BLaER1 (cell line): Measurements from ENCODE around the gene S100B.
A peak's percentile ranks its signal among the peaks of the same experiment; 100 is the strongest.

Source experiments
- H3K27ac ChIP-seq: shearing (Covaris generic); formaldehyde crosslinking; 2 replicates; pipeline ENCODE4 v1.8.1; 2022
- H3K27me3 ChIP-seq: shearing (Covaris generic); formaldehyde crosslinking; 2 replicates; pipeline ENCODE4 v1.8.1; 2022
- H3K36me3 ChIP-seq: shearing (Covaris generic); formaldehyde crosslinking; 2 replicates; pipeline ENCODE4 v1.8.1; 2022
- H3K4me1 ChIP-seq: shearing (Covaris generic); formaldehyde crosslinking; 2 replicates; pipeline ENCODE4 v1.8.1; 2022
- H3K4me2 ChIP-seq: shearing (Covaris generic); formaldehyde crosslinking; 2 replicates; pipeline ENCODE4 v1.8.1; 2022
- H3K4me3 ChIP-seq: shearing (Covaris generic); formaldehyde crosslinking; 2 replicates; pipeline ENCODE4 v1.8.1; 2022
- H3K9ac ChIP-seq: shearing (Covaris generic); formaldehyde crosslinking; 2 replicates; pipeline ENCODE4 v1.8.1; 2022
- H3K9me3 ChIP-seq: shearing (Covaris generic); formaldehyde crosslinking; 2 replicates; pipeline ENCODE4 v1.8.1; 2022
- H4K20me1 ChIP-seq: shearing (Covaris generic); formaldehyde crosslinking; 2 replicates; pipeline ENCODE4 v1.8.1; 2022
- Cebpa-rat ChIP-seq: shearing (Covaris generic); IDR thresholded peaks from 2 replicates; pipeline ENCODE4 v1.8.1; 2022

The S100B gene

GRCh38 chr21:46567348-46567747 lies 37.5 kb downstream of the S100B start:
- Histone ChIP-seq H3K9me3 (peaks cover 18% of the 10 kb centered on the region), H3K4me2 (no peak overlapping the region), H3K36me3 (peaks cover 84% of the 10 kb centered on the region), H3K9ac (no peak overlapping the region), H3K4me3 (no peak overlapping the region), H4K20me1 (no peaks in the 10 kb centered on the region), H3K27ac (no peak overlapping the region), H3K4me1 (no peaks in the 10 kb centered on the region), H3K27me3 (no peaks in the 10 kb centered on the region)
- TF ChIP-seq Cebpa-rat: no peak

- TF ChIP-seq Cebpa-rat: no peak
- no peak overlapping the region for H3K4me2 ChIP-seq
- no peak overlapping the region for H3K4me3 ChIP-seq
- H3K9ac ChIP-seq: no peak overlapping the region
- no peaks in the 10 kb centered on the region for H4K20me1 ChIP-seq
- no peaks in the 10 kb centered on the region for H3K27me3 ChIP-seq
- peaks cover 21% of the 10 kb centered on the region for H3K4me1 ChIP-seq
- H3K36me3 ChIP-seq: peaks cover 83% of the 10 kb centered on the region
- H3K27ac ChIP-seq: no peak overlapping the region
- no peaks in the 10 kb centered on the region for H3K9me3 ChIP-seq
Measured at GRCh38 chr21:46564391-46564790, 40.5 kb downstream of the S100B start.

GRCh38 chr21:46562964-46563607 lies 41.8 kb downstream of the S100B start:
- Histone ChIP-seq H3K36me3 (peaks cover 78% of the 10 kb centered on the region), H3K9me3 (no peaks in the 10 kb centered on the region), H3K27ac (no peak overlapping the region)

GRCh38 chr21:46562472-46562871 lies 42.4 kb downstream of the S100B start:
- TF ChIP-seq Cebpa-rat: no peak
- Histone ChIP-seq H3K4me1 (peaks cover 31% of the 10 kb centered on the region), H3K27me3 (no peaks in the 10 kb centered on the region), H3K4me3 (no peak overlapping the region), H3K27ac (no peak overlapping the region), H4K20me1 (no peaks in the 10 kb centered on the region), H3K36me3 (peaks cover 78% of the 10 kb centered on the region), H3K4me2 (no peak overlapping the region), H3K9me3 (no peaks in the 10 kb centered on the region), H3K9ac (no peak overlapping the region)

More at GRCh38 chr21:46562964-46563607, 41.8 kb downstream of the S100B start:
- Histone ChIP-seq H3K4me3 (no peak overlapping the region), H3K9ac (no peak overlapping the region), H3K27me3 (no peaks in the 10 kb centered on the region), H3K4me1 (peaks cover 31% of the 10 kb centered on the region), H4K20me1 (no peaks in the 10 kb centered on the region), H3K4me2 (no peak overlapping the region)
- TF ChIP-seq Cebpa-rat: no peak

- no peak for TF ChIP-seq Cebpa-rat
Measured at GRCh38 chr21:46561445-46562090, 43.3 kb downstream of the S100B start.

GRCh38 chr21:46560568-46561444 lies 44.1 kb downstream of the S100B start:
- no peak overlapping the region for H3K9ac ChIP-seq
- H3K27me3 ChIP-seq: no peaks in the 10 kb centered on the region
- no peaks in the 10 kb centered on the region for H4K20me1 ChIP-seq
- H3K36me3 ChIP-seq: peaks cover 74% of the 10 kb centered on the region
- TF ChIP-seq Cebpa-rat: no peak
- peaks cover 31% of the 10 kb centered on the region for H3K4me1 ChIP-seq
- no peak overlapping the region for H3K4me3 ChIP-seq
- peak overlapping the region; percentile 0; the same call in 1 of the 2 replicates for H3K27ac ChIP-seq
- H3K9me3 ChIP-seq: no peaks in the 10 kb centered on the region
- peak overlapping the region; percentile 71 for H3K4me2 ChIP-seq

More at GRCh38 chr21:46561445-46562090, 43.3 kb downstream of the S100B start:
- H3K36me3 ChIP-seq: peaks cover 76% of the 10 kb centered on the region
- H3K9ac ChIP-seq: no peak overlapping the region
- peaks cover 31% of the 10 kb centered on the region for H3K4me1 ChIP-seq
- no peak overlapping the region for H3K27ac ChIP-seq
- no peak overlapping the region for H3K4me3 ChIP-seq
- H3K27me3 ChIP-seq: no peaks in the 10 kb centered on the region
- H3K4me2 ChIP-seq: peak overlapping the region; percentile 71
- no peaks in the 10 kb centered on the region for H3K9me3 ChIP-seq
- no peaks in the 10 kb centered on the region for H4K20me1 ChIP-seq

GRCh38 chr21:46559291-46559983 lies 45.4 kb downstream of the S100B start:
- TF ChIP-seq Cebpa-rat: no peak
- no peak overlapping the region for H3K4me3 ChIP-seq
- H3K27me3 ChIP-seq: no peaks in the 10 kb centered on the region
- peaks cover 31% of the 10 kb centered on the region for H3K4me1 ChIP-seq
- H3K9me3 ChIP-seq: no peaks in the 10 kb centered on the region
- peak overlapping the region; percentile 59 for H3K27ac ChIP-seq
- peaks cover 73% of the 10 kb centered on the region for H3K36me3 ChIP-seq
- peak overlapping the region; percentile 71 for H3K4me2 ChIP-seq
- no peaks in the 10 kb centered on the region for H4K20me1 ChIP-seq
- peak overlapping the region; percentile 68 for H3K9ac ChIP-seq

GRCh38 chr21:46557919-46558392 lies 46.9 kb downstream of the S100B start:
- H3K9ac ChIP-seq: no peak overlapping the region

GRCh38 chr21:46557469-46557868 lies 47.4 kb downstream of the S100B start:
- H3K27ac ChIP-seq: no peak overlapping the region
- no peak overlapping the region for H3K4me2 ChIP-seq
- H3K9me3 ChIP-seq: no peaks in the 10 kb centered on the region
- TF ChIP-seq Cebpa-rat: no peak
- H3K4me3 ChIP-seq: no peak overlapping the region
- H3K27me3 ChIP-seq: no peaks in the 10 kb centered on the region
- H3K4me1 ChIP-seq: peaks cover 31% of the 10 kb centered on the region
- peaks cover 73% of the 10 kb centered on the region for H3K36me3 ChIP-seq
- no peak overlapping the region for H3K9ac ChIP-seq
- H4K20me1 ChIP-seq: no peaks in the 10 kb centered on the region

More at GRCh38 chr21:46557919-46558392, 46.9 kb downstream of the S100B start:
- Histone ChIP-seq H3K27me3 (no peaks in the 10 kb centered on the region), H3K9me3 (no peaks in the 10 kb centered on the region), H3K4me1 (peaks cover 31% of the 10 kb centered on the region), H3K4me2 (no peak overlapping the region), H3K36me3 (peaks cover 73% of the 10 kb centered on the region), H4K20me1 (no peaks in the 10 kb centered on the region), H3K4me3 (no peak overlapping the region), H3K27ac (no peak overlapping the region)
- no peak for TF ChIP-seq Cebpa-rat
